VCaP (cell line): Measurements from ENCODE around the gene HAO2.

ENCODE experiments used
- H3K27ac ChIP-seq: fragments of 450-650 bp; 2 replicates; pipeline ENCODE4 v1.5.1; 2017
- CTCF ChIP-seq: fragments of 450-650 bp; conservative IDR thresholded peaks from 2 replicates; pipeline ENCODE4 v1.5.1; 2017; ENCODE audit warnings: mild to moderate bottlenecking, moderate library complexity

HAO2 gene

GRCh38 chr1:119368554-119368953, at the start of gene HAO2:
Gene HAO2 (plus strand): TSS chr1:119368785. CDS start chr1:119381086, 12,301 bp downstream.
- no peak within 1 kb of the TSS for H3K27ac ChIP-seq
- TF ChIP-seq CTCF = no peak

GRCh38 chr1:119320100-119320499, 48.5 kb upstream of the HAO2 start:
- no peak for TF ChIP-seq CTCF
- H3K27ac ChIP-seq = no peak overlapping the region

- no peak overlapping the region for H3K27ac ChIP-seq
- TF ChIP-seq CTCF = no peak
Measured at GRCh38 chr1:119321666-119322419, 46.7 kb upstream of the HAO2 start.

GRCh38 chr1:119323216-119323982, 45.2 kb upstream of the HAO2 start:
- H3K27ac ChIP-seq = no peak overlapping the region
- TF ChIP-seq CTCF = no peak

- H3K27ac ChIP-seq = no peak overlapping the region
- no peak for TF ChIP-seq CTCF
Measured at GRCh38 chr1:119324198-119324597, 44.4 kb upstream of the HAO2 start.

GRCh38 chr1:119326251-119326650, 42.3 kb upstream of the HAO2 start:
- TF ChIP-seq CTCF = no peak
- H3K27ac ChIP-seq = no peak overlapping the region

- TF ChIP-seq CTCF = no peak
- H3K27ac ChIP-seq = peak overlapping the region; percentile 23; the same call in 1 of the 2 replicates
Measured at GRCh38 chr1:119327094-119327449, 41.5 kb upstream of the HAO2 start.
